Ovary (tissue), 9 donors: ENCODE results near the gene SHKBP1. TPM values are rescaled to one million over a fixed set of nuclear protein-coding genes. Genes with fewer than 3 reads are reported as not detected.
A peak's percentile ranks its signal among the peaks of the same experiment; 100 is the strongest.

Experiments
- DNase-seq, 5 donors: peaks; one replicate each; pipeline ENCODE4 v3.0.0-alpha.2; 2019 to 2020
- H3K27ac ChIP-seq, 2 donors: fragments of 200-600 bp; one replicate each; pipeline versions ENCODE4 v1.5.1 to v1.8.0; 2019 to 2022
- H3K27me3 ChIP-seq: fragments of 200-600 bp; one replicate; pipeline ENCODE4 v1.8.0; 2022
- H3K36me3 ChIP-seq: fragments of 200-600 bp; sonication (generic); one replicate; pipeline ENCODE4 v1.5.1; 2019
- H3K4me1 ChIP-seq: one replicate; pipeline ENCODE4 v1.8.1; 2013; ENCODE audit warnings: mild to moderate bottlenecking, moderate library complexity; ENCODE audit not compliant: insufficient read depth
- H3K4me3 ChIP-seq: fragments of 200-600 bp; sonication (generic); one replicate; pipeline ENCODE4 v1.5.1; 2017
- H3K9me3 ChIP-seq, 2 donors: fragments of 200-600 bp in 1 of 2; sonication (generic) in 1 of 2; one replicate each; pipeline versions ENCODE4 v1.5.1 to v1.8.1; 2013 to 2019; ENCODE audit warnings: mild to moderate bottlenecking in 1 of 2, moderate library complexity in 1 of 2
- CTCF ChIP-seq, 3 donors: fragments of 450-650 bp in 2 of 3; fragments of 200-600 bp in 1 of 3; IDR thresholded peaks; one replicate each; pipeline versions ENCODE4 v1.5.1 to v1.8.0; 2016 to 2022; ENCODE audit warnings: antibody characterized with exemption in 3 of 3, mild to moderate bottlenecking in 1 of 3
- EP300 ChIP-seq: sonication (generic); formaldehyde crosslinking; IDR thresholded peaks from one replicate; pipeline ENCODE4 v1.6.1; 2017; ENCODE audit warnings: antibody characterized with exemption
- POLR2A ChIP-seq: fragments of 450-650 bp; IDR thresholded peaks from one replicate; pipeline ENCODE4 v1.6.1; 2017; ENCODE audit warnings: antibody characterized with exemption, mild to moderate bottlenecking, moderate library complexity
- WGBS, 3 donors: extraction: QIAGEN DNeasy Blood & Tissue Kit in 1 of 3; methylation state at CpG; one replicate each; pipeline versions ENCODE4 v1.1.5 to v1.1.7; 2013 to 2017; 5-methylcytosine and 5-hydroxymethylcytosine counted together
- intact Hi-C, 4 donors: fragments of 100-400 bp; cut with DNase I; formaldehyde crosslinking; loops; one replicate each; pipeline versions ENCODE4 v1.11.0 to v1.15.1; 2022 to 2023
- polyA plus RNA-seq, 2 donors: library from polyadenylated mRNA; stranded (reverse); fragments of 200-250 nt in 1 of 2; fragments of 350-450 nt in 1 of 2; fragmentation: Illumina TruSeq in 1 of 2; extraction: RNeasy Lipid Tissue Mini Kit (QIAGEN cat#74804) in 1 of 2; gene quantifications; one replicate each; pipeline ENCODE4 v1.2.3, GENCODE V29; 2013 to 2014
- total RNA-seq, 7 donors: library from RNA; depleted of rRNA in 2 of 7; stranded (reverse); fragments of >200 nt in 2 of 7; fragmentation: NEBNext Ultra II Directional in 3 of 7; extraction: Animal tissue kit (Norgen Biotek cat#: 25700) in 3 of 7; gene quantifications; one replicate each; pipeline versions ENCODE4 v1.1.0 to v1.2.4, GENCODE V29; 2016 to 2023
- donor health status: DM: no; HTN: no; CAD: no; lungs with moderate emphysema.
- donor health status: DM: no; HTN: no; CAD: no.
- donor health status: Bipolar disorder and iron deficiency.
- donor health status: DM: yes; HTN: yes; CAD: no.
- donor health status: DM: no; HTN: no; CAD: no.
- donor health status: DM: yes; HTN: yes; CAD: no.

The SHKBP1 gene
- total and polyA plus RNA-seq, 9 donors, result 16.3 to 48.7 (median 33.8) TPM

DNA sequence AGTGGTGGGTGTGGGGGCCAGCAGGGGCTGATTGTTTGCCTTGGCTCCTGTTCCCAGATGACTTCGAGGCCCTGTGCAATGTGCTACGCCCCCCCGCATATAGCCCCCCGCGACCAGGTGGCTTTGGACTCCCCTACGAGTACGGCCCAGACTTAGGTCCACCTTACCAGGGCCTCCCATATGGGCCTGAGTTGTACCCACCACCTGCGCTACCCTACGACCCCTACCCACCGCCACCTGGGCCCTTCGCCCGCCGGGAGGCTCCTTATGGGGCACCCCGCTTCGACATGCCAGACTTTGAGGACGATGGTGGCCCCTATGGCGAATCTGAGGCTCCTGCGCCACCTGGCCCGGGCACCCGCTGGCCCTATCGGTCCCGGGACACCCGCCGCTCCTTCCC, 50.2 kb downstream of the SHKBP1 start:
- Histone ChIP-seq H3K36me3 (no peaks in the 10 kb centered on the region), H3K27ac (no peak overlapping the region)
- no peak for TF ChIP-seq POLR2A
- TF ChIP-seq CTCF (IDR thresholded peaks at IDR 0.05), result no peak
- no peak for TF ChIP-seq EP300

DNA sequence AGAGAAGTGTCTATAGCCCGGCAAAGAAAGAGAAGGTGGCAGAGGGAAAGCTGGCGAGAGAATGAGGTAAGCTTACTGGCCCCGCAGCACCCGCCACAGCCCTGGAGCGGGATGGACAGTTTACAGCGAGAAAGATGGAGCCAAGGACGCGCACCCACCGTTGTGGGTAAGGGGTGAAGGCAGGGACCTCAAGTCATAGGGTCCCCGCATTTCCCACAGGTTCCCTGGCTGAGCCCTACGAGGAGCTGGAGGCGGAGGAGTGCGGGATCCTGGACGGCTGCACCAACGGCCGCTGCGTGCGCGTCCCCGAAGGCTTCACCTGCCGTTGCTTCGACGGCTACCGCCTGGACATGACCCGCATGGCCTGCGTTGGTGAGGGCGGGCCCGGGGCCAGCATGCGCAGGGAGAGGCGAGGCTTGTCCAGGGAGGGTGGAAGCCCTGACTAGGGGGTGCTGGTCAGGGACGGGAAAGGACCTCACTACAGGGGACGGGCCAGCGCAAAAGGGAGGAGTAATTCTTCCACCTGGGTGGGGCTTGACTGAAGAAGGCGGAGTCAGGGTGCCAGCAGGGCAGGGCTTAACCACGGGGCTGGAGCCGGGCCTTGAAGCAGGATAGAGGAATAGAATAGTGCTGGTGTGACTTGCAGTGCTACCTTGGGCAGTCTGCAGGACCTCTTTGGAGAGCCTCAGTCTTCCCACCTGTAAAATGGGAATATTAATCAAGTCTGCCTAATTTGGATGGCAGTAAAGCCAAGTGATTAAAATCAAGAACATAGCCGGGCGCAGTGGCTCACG, 51.0 kb downstream of the SHKBP1 start:
- TF ChIP-seq CTCF (IDR thresholded peaks at IDR 0.05) (no peak), EP300 (no peak), POLR2A (no peak)
- H3K4me3 ChIP-seq, result no peak overlapping the region
- DNase-seq, result peak in 1 of 5 donors; percentile 31
- intact Hi-C loops, result no loop called here
- H3K27me3 ChIP-seq, result no peaks in the 10 kb centered on the region
- no peaks in the 10 kb centered on the region for H3K36me3 ChIP-seq
- 85 to 88% (median 87%) methylated on average over 39 of the region's 39 CpGs for WGBS, 3 donors
- H3K27ac ChIP-seq, result no peak overlapping the region
- no peaks in the 10 kb centered on the region for H3K4me1 ChIP-seq
- H3K9me3 ChIP-seq, result no peaks in the 10 kb centered on the region

More for the DNA sequence above, 50.2 kb downstream of the SHKBP1 start:
- 87 to 95% (median 89%) methylated on average over 24 of the region's 24 CpGs for WGBS, 3 donors
- H3K27me3 ChIP-seq, result no peaks in the 10 kb centered on the region
- H3K4me3 ChIP-seq, result no peak overlapping the region
- H3K9me3 ChIP-seq, result no peaks in the 10 kb centered on the region
- DNase-seq, result peak in 1 of 5 donors; percentile 28
- intact Hi-C loops, result no loop called here
- no peaks in the 10 kb centered on the region for H3K4me1 ChIP-seq

DNA sequence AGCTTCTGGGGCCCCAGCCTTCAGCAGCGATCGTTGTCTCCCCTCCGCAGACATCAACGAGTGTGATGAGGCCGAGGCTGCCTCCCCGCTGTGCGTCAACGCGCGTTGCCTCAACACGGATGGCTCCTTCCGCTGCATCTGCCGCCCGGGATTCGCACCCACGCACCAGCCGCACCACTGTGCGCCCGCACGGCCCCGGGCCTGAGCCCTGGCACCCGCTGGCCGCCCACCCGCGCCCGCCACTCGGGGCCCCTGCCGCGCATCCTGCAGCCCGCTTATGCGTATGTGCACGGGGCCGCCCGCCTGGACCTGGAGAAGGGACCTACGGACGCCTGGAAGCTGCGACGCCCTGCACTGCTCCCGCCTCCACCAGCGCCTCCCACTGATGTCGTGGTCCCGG, 52.7 kb downstream of the SHKBP1 start:
- Histone ChIP-seq H3K4me1 (no peaks in the 10 kb centered on the region), H3K27ac (no peak overlapping the region), H3K36me3 (no peaks in the 10 kb centered on the region), H3K27me3 (no peaks in the 10 kb centered on the region), H3K4me3 (no peak overlapping the region), H3K9me3 (no peaks in the 10 kb centered on the region)
- WGBS, 3 donors, result 94 to 95% (median 95%) methylated on average over 42 of the region's 42 CpGs
- no peak for TF ChIP-seq CTCF (IDR thresholded peaks at IDR 0.05)
- no peak for TF ChIP-seq EP300
- TF ChIP-seq POLR2A, result no peak
- peak in 1 of 5 donors; percentile 29 for DNase-seq
- intact Hi-C loops, result no loop called here

GRCh38 chr19:40630571-40631160, 54.0 kb downstream of the SHKBP1 start:
- H3K27me3 ChIP-seq, result no peaks in the 10 kb centered on the region
- H3K4me3 ChIP-seq, result no peak overlapping the region
- intact Hi-C loops, result loop anchor here in 2 of 4 donors (10.0 kb wide), 1 partner anchor 326 kb away; no protein-coding TSS in a partner anchor
- TF ChIP-seq CTCF (IDR thresholded peaks at IDR 0.05), result no peak
- no peak for TF ChIP-seq EP300
- no peak for TF ChIP-seq POLR2A
- H3K27ac ChIP-seq, result no peak overlapping the region
- no peaks in the 10 kb centered on the region for H3K36me3 ChIP-seq
- H3K9me3 ChIP-seq, result no peaks in the 10 kb centered on the region
- 57 to 64% (median 60%) methylated on average over 16 of the region's 16 CpGs for WGBS, 3 donors
- no peaks in the 10 kb centered on the region for H3K4me1 ChIP-seq
- peak in 1 of 5 donors; percentile 24 for DNase-seq
